Skeletal muscle satellite cell (primary cell): ENCODE measurements around the gene CHERP.

Experiments used
- H3K27me3 ChIP-seq: 2 replicates; pipeline ENCODE4 v1.7.0; 2013; ENCODE audit warnings: low read length; ENCODE audit not compliant: control insufficient read depth, insufficient read depth
- H3K36me3 ChIP-seq: 2 replicates; pipeline ENCODE4 v1.7.0; 2013; ENCODE audit warnings: mild to moderate bottlenecking, control low read depth, low read length; ENCODE audit not compliant: insufficient read depth
- H3K4me1 ChIP-seq: 2 replicates; pipeline ENCODE4 v1.7.0; 2013; ENCODE audit warnings: low read length; ENCODE audit not compliant: control insufficient read depth, insufficient read depth
- H3K4me2 ChIP-seq: 2 replicates; pipeline ENCODE4 v1.7.0; 2013; ENCODE audit warnings: mild to moderate bottlenecking, low read length
- H3K4me3 ChIP-seq: 2 replicates; pipeline ENCODE4 v1.7.0; 2013; ENCODE audit warnings: low read length
- H3K9ac ChIP-seq: 2 replicates; pipeline ENCODE4 v1.7.0; 2013; ENCODE audit warnings: mild to moderate bottlenecking, low read depth, low read length, moderate library complexity
- H3K9me3 ChIP-seq: replicated peaks from 2 replicates; pipeline ENCODE4 v1.7.0; 2013; ENCODE audit warnings: mild to moderate bottlenecking, control low read depth, low read length

CHERP gene

DNA sequence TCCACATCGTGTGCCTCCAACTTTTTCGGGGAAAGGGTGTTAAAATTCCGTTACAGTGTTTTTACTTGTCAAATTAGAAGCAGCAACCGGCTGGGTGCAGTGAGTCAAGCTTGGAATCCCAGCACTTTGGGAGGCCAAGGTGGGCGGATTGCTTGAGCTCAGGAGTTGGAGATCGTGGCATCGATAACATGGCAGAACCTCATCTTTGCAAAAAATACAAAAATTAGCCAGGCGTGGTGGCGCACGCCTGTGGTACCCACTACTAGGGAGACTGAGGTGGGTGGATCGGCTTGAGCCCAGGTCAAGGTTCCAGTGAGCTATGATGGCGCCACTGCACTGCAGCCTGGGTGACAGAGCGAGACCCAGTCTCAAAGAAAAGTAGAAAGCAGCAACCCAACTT, 31.1 kb upstream of the CHERP start:
- peaks cover 30% of the 10 kb centered on the region for H3K4me1 ChIP-seq
- H3K9ac ChIP-seq = peak overlapping the region; percentile 95
- peak overlapping the region; percentile 91 for H3K4me2 ChIP-seq
- H3K36me3 ChIP-seq = peaks cover 56% of the 10 kb centered on the region
- H3K27me3 ChIP-seq = no peaks in the 10 kb centered on the region
- peak overlapping the region; percentile 90 for H3K4me3 ChIP-seq
- H3K9me3 ChIP-seq = no peaks in the 10 kb centered on the region

DNA sequence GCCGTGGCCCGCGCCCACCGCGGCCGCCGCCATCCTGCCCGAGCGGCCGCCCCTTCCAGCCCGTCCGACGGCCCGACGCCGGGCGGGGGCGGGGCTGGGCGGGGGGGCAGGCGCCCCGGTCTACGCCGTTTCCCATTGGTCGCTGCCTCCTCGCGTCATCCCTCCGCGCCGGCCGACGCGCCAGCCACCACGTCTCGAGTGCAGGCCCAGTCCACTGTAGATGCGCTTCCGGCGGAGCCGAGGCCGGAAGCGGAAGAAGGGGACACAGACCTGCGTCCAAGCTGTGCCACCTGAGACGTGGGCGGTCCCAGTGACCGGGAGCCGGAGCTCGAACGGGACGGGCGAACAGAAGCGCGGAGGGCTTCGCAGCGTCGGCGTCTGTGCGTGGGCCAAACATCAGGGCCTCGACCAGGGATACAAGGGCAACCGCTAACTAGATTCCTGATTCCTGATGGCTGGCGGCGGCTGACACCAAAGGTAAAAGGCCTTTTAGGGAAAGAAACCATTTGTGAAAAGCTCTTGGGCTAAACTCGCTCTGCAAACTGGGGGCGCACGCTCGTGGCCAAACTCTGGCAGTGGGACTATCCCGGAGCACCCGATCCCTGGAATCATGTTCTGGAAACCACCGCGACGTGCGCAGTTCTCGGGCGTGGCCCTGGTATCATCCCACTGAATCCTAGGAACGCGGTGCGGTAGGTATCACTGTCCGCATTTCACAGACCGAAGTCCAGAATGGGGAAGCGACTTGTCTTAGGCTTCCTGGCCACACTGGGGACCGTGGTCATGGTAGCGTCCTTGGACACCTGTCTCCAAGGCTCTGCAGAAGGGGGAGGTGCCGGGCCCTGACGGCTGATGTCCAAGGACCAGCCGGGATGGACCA, 30.3 kb upstream of the CHERP start, which contains the start of gene SLC35E1:
Gene SLC35E1 (minus strand): TSS at position 84 of the 880 bp plus-strand sequence. CDS start 51 bp downstream, at position 33.
- no peaks in the 10 kb centered on the region for H3K9me3 ChIP-seq
- peak within 1 kb of the TSS; percentile 90 for H3K4me3 ChIP-seq
- peak within 1 kb of the TSS; percentile 91 for H3K4me2 ChIP-seq
- peaks cover 30% of the 10 kb centered on the region for H3K4me1 ChIP-seq
- peaks cover 54% of the 10 kb centered on the region for H3K36me3 ChIP-seq
- H3K9ac ChIP-seq = peak within 1 kb of the TSS; percentile 95
- H3K27me3 ChIP-seq = no peaks in the 10 kb centered on the region

DNA sequence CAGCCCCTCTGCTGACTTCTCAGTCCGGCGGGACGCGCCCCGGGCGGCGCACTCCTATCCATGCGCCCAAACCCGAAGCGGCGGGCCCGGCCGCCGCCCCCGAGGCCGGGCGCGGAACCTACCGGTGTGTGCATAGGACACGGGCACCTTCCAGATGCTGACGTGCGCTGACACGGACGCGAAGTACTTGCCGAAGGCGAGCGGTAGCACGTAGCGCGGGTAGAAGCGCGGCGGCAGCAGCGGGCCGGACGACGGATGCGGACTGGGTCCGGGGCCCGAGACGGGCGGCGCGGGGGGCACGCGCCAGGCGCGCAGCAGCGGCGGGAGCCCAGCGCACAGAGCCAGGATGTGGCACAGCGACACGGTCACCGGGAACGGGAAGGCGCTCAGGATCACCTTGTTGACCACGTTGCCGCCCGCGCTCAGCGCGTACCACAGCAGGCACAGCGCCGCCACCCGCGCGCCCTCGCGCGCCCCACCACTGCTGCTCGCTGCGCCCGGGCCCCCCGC, 29.6 kb upstream of the CHERP start:
- peaks cover 56% of the 10 kb centered on the region for H3K36me3 ChIP-seq
- H3K9ac ChIP-seq = peak overlapping the region; percentile 88
- H3K27me3 ChIP-seq = no peaks in the 10 kb centered on the region
- peak overlapping the region; percentile 89 for H3K4me2 ChIP-seq
- no peaks in the 10 kb centered on the region for H3K9me3 ChIP-seq
- peaks cover 30% of the 10 kb centered on the region for H3K4me1 ChIP-seq
- H3K4me3 ChIP-seq = peak overlapping the region; percentile 90

DNA sequence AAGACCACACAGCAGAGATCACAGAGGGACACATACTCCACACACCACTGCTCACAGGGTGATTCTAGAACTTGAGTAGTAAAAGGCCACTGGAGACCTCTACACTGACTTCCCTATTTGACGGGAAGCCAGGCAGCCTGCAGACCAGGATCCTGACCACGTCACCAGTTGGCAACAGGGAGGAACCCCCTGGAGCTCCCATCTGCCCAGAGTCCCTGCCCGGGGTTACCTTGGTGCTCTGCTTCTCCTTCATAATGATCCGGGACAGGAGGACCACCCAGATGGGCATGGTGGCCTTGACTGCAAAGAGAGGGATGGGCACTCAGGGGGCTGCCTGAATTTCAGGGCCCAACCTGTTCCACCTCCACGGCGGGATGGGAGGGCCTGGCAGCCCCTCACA, 29.0 kb upstream of the CHERP start:
- H3K9ac ChIP-seq = peak overlapping the region; percentile 88
- no peaks in the 10 kb centered on the region for H3K9me3 ChIP-seq
- peaks cover 57% of the 10 kb centered on the region for H3K36me3 ChIP-seq
- H3K4me1 ChIP-seq = peaks cover 30% of the 10 kb centered on the region
- H3K4me3 ChIP-seq = peak overlapping the region; percentile 90
- no peaks in the 10 kb centered on the region for H3K27me3 ChIP-seq
- H3K4me2 ChIP-seq = peak overlapping the region; percentile 89

DNA sequence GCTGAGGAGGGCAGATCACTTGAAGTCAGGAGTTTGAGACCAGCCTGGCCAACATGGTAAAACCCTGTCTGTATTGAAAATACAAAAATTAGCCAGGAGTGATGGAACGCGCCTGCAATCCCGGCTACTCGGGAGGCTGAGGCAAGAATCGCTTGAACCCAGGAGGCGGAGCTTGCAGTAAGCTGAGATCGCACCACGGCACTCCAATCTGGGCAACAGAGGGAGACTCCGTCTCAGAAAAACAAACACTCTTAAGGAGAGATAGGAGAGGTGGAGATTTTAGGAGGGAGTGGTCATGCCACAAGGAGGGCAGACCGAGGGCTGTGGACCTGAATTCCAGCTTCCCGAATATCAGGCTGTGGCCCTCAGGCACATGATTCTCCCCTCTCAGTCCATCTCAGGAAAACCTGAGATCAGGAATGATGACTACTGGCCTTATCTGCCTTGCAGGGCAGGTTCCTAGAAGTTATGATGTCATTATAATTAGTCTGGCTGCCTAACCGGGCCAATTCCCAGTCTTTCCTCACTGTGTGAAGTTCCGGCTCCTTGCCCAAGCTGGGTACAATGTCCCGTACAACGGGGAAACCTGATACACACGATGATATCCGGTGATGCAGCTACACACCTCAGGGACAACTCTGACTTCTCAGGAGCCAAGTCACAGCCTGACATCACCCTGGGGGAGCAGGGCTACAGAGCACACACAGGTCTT, 27.5 kb upstream of the CHERP start:
- Histone ChIP-seq H3K4me3 (no peak overlapping the region), H3K4me1 (peaks cover 30% of the 10 kb centered on the region), H3K4me2 (peak overlapping the region; percentile 89), H3K9me3 (no peaks in the 10 kb centered on the region), H3K27me3 (no peaks in the 10 kb centered on the region), H3K9ac (no peak overlapping the region), H3K36me3 (peaks cover 49% of the 10 kb centered on the region)

DNA sequence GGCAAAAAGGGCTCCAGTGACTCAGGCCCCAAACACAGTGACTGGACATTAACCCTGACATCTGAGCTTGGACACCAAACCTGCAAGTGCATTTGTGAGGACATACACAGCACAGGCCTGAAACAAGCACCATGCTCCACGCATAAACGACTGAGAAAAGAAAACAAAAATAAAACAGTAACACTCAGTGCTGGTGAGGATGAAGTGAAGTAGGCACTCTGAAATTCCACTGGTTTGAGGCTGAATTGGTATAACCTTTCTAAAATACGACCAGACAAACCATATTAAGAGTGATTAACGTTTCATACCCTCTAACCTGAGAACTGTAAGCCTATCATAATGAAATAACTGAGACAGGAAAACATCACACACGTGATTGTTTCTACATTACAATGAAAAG, 24.5 kb upstream of the CHERP start:
- H3K36me3 ChIP-seq = peaks cover 58% of the 10 kb centered on the region
- H3K9ac ChIP-seq = no peak overlapping the region
- H3K4me2 ChIP-seq = no peak overlapping the region
- H3K9me3 ChIP-seq = no peaks in the 10 kb centered on the region
- H3K4me1 ChIP-seq = peaks cover 17% of the 10 kb centered on the region
- no peak overlapping the region for H3K4me3 ChIP-seq
- H3K27me3 ChIP-seq = no peaks in the 10 kb centered on the region

DNA sequence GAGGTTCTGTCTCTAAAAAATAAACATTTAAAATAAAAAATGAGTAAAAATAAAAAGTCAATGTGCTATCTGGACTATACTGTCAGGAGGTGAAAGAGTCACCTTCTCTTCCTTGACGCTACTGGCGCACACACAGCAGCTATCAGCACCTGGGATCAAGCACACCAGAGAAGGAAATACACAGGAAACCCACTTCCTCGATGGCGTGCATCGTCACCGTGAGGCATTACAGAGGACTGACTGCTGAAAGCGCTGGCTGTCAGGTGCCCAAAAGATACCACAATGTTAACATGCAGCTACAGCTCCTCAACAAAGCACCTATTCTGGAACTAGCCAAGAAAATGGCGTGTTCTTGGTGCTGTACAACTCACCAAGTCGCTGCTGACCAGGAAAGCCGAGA, 23.9 kb upstream of the CHERP start:
- H3K9me3 ChIP-seq = no peaks in the 10 kb centered on the region
- H3K36me3 ChIP-seq = peaks cover 63% of the 10 kb centered on the region
- H3K9ac ChIP-seq = no peak overlapping the region

DNA sequence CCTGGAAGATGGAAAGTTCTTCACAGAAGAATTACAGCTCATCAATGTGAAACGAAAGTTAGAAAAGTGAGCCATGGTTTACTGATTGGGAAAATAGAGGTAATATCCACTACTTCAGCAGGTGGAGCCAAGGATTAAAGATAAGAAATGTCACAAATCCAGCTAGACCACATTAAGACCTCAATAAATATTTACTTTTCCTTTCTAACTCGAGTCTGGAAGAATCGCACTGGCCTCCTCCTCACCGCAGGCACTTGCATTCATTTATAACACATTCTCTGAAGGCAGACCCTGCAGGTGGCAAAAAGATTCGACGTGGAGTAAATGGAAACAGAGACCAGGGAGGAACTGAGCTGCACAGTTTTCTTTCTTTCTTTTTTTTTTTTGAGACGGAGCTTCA, 22.6 kb upstream of the CHERP start:
- Histone ChIP-seq H3K27me3 (no peaks in the 10 kb centered on the region), H3K9me3 (no peaks in the 10 kb centered on the region), H3K36me3 (peaks cover 62% of the 10 kb centered on the region), H3K4me3 (no peak overlapping the region), H3K9ac (no peak overlapping the region), H3K4me2 (no peak overlapping the region), H3K4me1 (peaks cover 6% of the 10 kb centered on the region)

More for the DNA sequence above, 23.9 kb upstream of the CHERP start:
- Histone ChIP-seq H3K27me3 (no peaks in the 10 kb centered on the region), H3K4me1 (peaks cover 13% of the 10 kb centered on the region), H3K4me3 (no peak overlapping the region), H3K4me2 (no peak overlapping the region)

DNA sequence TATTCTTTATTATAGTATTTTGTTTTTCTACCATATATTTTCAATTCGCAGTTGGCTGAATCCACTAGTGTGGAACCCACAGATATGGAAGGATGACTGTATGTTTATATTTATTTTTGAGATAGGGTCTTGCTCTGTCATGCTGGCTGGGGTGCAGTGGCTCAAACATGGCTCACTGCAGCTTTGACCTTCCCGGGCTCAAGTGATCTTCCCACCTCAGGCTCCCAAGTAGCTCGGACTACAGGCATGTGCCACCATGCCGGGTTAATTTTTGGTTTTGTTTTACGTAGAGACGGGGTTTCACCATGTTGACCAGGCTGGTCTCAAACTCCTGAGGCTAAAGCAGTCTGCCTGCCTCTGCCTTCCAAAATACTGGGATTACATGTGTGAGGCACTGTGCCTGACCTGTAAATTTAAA, 20.4 kb upstream of the CHERP start:
- Histone ChIP-seq H3K4me1 (no peaks in the 10 kb centered on the region), H3K4me2 (no peak overlapping the region), H3K4me3 (no peak overlapping the region), H3K36me3 (peaks cover 54% of the 10 kb centered on the region), H3K27me3 (no peaks in the 10 kb centered on the region), H3K9ac (no peak overlapping the region), H3K9me3 (no peaks in the 10 kb centered on the region)

DNA sequence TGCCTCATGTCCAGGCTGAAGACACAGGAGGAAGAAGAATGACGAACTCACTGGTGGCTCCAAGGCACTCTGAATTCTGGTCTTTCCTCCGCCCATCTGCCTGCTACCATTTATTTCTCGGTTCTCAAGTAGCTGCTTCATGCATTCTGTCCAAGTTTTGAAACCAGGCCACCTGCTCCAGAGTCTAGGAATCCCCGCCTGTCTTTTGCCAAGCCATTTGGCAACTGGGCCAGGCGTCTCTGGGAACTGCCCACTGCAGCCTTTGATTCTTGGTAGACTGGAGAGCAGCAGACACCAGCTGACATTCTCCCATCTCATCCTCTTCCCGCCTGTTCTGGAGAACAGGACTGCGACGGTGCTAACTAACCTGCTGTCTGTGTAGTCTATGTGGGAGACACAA, 19.1 kb upstream of the CHERP start:
- H3K4me2 ChIP-seq = no peak overlapping the region
- H3K9ac ChIP-seq = no peak overlapping the region
- peaks cover 46% of the 10 kb centered on the region for H3K36me3 ChIP-seq
- H3K4me3 ChIP-seq = no peak overlapping the region
- H3K9me3 ChIP-seq = no peaks in the 10 kb centered on the region
- no peaks in the 10 kb centered on the region for H3K27me3 ChIP-seq
- H3K4me1 ChIP-seq = no peaks in the 10 kb centered on the region

DNA sequence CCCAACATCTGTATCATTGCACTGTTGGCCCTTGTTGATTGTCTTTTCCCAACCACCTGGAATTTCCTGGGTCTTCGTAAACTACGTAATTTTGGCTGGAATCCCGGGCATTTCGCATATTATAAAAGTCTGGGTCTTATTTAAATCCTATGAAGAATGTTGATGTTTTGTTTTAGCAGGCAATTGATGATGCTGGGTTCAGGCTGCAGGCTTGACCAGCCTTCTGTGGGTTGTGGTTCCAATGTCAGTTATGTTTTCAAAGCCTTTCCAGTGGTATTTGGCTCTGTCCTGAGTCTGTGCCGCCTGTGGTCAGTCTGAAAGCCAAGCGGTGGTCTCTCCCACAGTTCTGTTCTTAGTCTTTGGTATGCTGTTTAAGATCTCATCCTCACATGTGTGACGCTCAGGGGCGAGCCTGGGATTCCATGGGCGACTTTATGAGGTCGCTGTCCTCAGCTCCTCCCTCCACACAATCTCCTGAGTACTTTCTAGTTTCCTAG, 17.6 kb upstream of the CHERP start:
- no peaks in the 10 kb centered on the region for H3K9me3 ChIP-seq
- no peaks in the 10 kb centered on the region for H3K4me1 ChIP-seq
- no peak overlapping the region for H3K9ac ChIP-seq
- H3K4me2 ChIP-seq = no peak overlapping the region
- no peaks in the 10 kb centered on the region for H3K27me3 ChIP-seq
- H3K4me3 ChIP-seq = no peak overlapping the region
- peaks cover 48% of the 10 kb centered on the region for H3K36me3 ChIP-seq
